HEK293 (cell line): ENCODE results near the gene SLC37A2.
A peak's percentile ranks its signal among the peaks of the same experiment; 100 is the strongest.

Source experiments
- CTCF ChIA-PET: fragments of 350-600 bp; formaldehyde crosslinking; extraction: SDS; loops from one replicate; lab custom pipeline; 2021; ENCODE audit warnings: antibody characterized with exemption; lab: Yijun Ruan, JAX
- POLR2A ChIA-PET: fragments of 300-600 bp; formaldehyde crosslinking; extraction: SDS; loops from one replicate; lab custom pipeline; 2020; ENCODE audit warnings: antibody characterized with exemption, inconsistent platforms; lab: Yijun Ruan, JAX
- H3K27ac ChIP-seq: fragments of 200-500 bp; sonication (Bioruptor generic); 2 replicates; pipeline ENCODE4 v1.5.1; 2014; ENCODE audit warnings: low read depth, low read length, control low read depth, inconsistent platforms; ENCODE audit errors: extremely low read depth
- H3K36me3 ChIP-seq, 2 experiments: fragments of 200-500 bp in 1 of 2; sonication (Bioruptor generic) in 1 of 2; 1 replicate in 1 of 2; 2 replicates in 1 of 2; pipeline ENCODE4 v1.5.1; 2014 to 2017; ENCODE audit warnings: inconsistent platforms in 2 of 2, low read length in 2 of 2; ENCODE audit not compliant: control insufficient read depth in 2 of 2, insufficient read depth in 1 of 2
- H3K4me1 ChIP-seq: fragments of 200-500 bp; sonication (Bioruptor generic); 2 replicates; pipeline ENCODE4 v1.5.1; 2014; ENCODE audit warnings: mild to moderate bottlenecking, low read length, inconsistent platforms; ENCODE audit not compliant: control insufficient read depth, insufficient read depth
- H3K4me3 ChIP-seq: 2 replicates; pipeline ENCODE4 v1.5.1; 2011; ENCODE audit warnings: low read depth, mild to moderate bottlenecking, control low read depth, low read length, moderate library complexity
- H3K9me3 ChIP-seq: fragments of 200-500 bp; sonication (Bioruptor generic); 2 replicates; pipeline ENCODE4 v1.5.1; 2014; ENCODE audit warnings: low read depth, low read length, inconsistent platforms; ENCODE audit not compliant: control insufficient read depth, insufficient read depth
- EGR2 ChIP-seq: fragments of 450-650 bp; formaldehyde crosslinking; IDR thresholded peaks from 2 replicates; pipeline ENCODE4 v1.5.1; 2016; ENCODE audit warnings: low read depth, missing biosample characterization, missing genetic modification characterization
- FEZF1 ChIP-seq: fragments of 450-650 bp; formaldehyde crosslinking; IDR thresholded peaks from 2 replicates; pipeline ENCODE4 v1.5.1; 2016; ENCODE audit warnings: missing biosample characterization, missing genetic modification characterization
- GLIS1 ChIP-seq: fragments of 450-650 bp; formaldehyde crosslinking; IDR thresholded peaks from 2 replicates; pipeline ENCODE4 v1.5.1; 2016; ENCODE audit warnings: missing biosample characterization, missing genetic modification characterization
- ZBTB20 ChIP-seq: fragments of 450-650 bp; formaldehyde crosslinking; IDR thresholded peaks from 2 replicates; pipeline ENCODE4 v1.5.1; 2016; ENCODE audit warnings: missing biosample characterization, missing genetic modification characterization
- ZBTB49 ChIP-seq: fragments of 450-650 bp; formaldehyde crosslinking; IDR thresholded peaks from 2 replicates; pipeline ENCODE4 v1.5.1; 2016; ENCODE audit warnings: missing biosample characterization, missing genetic modification characterization, low read depth
- ZNF146 ChIP-seq: fragments of 450-650 bp; formaldehyde crosslinking; IDR thresholded peaks from 2 replicates; pipeline ENCODE4 v1.5.1; 2016; ENCODE audit warnings: missing biosample characterization, missing genetic modification characterization
- ZNF292 ChIP-seq: fragments of 450-650 bp; formaldehyde crosslinking; IDR thresholded peaks from 2 replicates; pipeline ENCODE4 v1.5.1; 2016; ENCODE audit warnings: low read depth, missing biosample characterization, missing genetic modification characterization, borderline replicate concordance
- ZNF302 ChIP-seq: fragments of 450-650 bp; formaldehyde crosslinking; IDR thresholded peaks from 2 replicates; pipeline ENCODE4 v1.5.1; 2016; ENCODE audit warnings: missing biosample characterization, missing genetic modification characterization, low read depth
- ZNF335 ChIP-seq: fragments of 450-650 bp; formaldehyde crosslinking; conservative IDR thresholded peaks from 2 replicates; pipeline ENCODE4 v1.5.1; 2016; ENCODE audit warnings: missing biosample characterization, missing genetic modification characterization
- ZNF362 ChIP-seq: fragments of 450-650 bp; formaldehyde crosslinking; IDR thresholded peaks from 2 replicates; pipeline ENCODE4 v1.5.1; 2016; ENCODE audit warnings: missing biosample characterization, missing genetic modification characterization
- ZNF366 ChIP-seq: fragments of 450-650 bp; formaldehyde crosslinking; conservative IDR thresholded peaks from 2 replicates; pipeline ENCODE4 v1.5.1; 2016; ENCODE audit warnings: missing biosample characterization, missing genetic modification characterization
- ZNF530 ChIP-seq: fragments of 450-650 bp; formaldehyde crosslinking; IDR thresholded peaks from 2 replicates; pipeline ENCODE4 v1.5.1; 2016; ENCODE audit warnings: low read depth, missing biosample characterization, missing genetic modification characterization
- ZNF626 ChIP-seq: fragments of 450-650 bp; sonication (Bioruptor Pico); formaldehyde crosslinking; IDR thresholded peaks from 2 replicates; pipeline ENCODE4 v1.5.1; 2018; ENCODE audit warnings: missing biosample characterization, missing genetic modification characterization, inconsistent platforms
- ZXDB ChIP-seq: fragments of 450-650 bp; formaldehyde crosslinking; IDR thresholded peaks from 2 replicates; pipeline ENCODE4 v1.5.1; 2016; ENCODE audit warnings: missing biosample characterization, missing genetic modification characterization
- TF ChIP-seq, protein P1 (sequence below): fragments of 450-650 bp; formaldehyde crosslinking; IDR thresholded peaks from 2 replicates; pipeline ENCODE4 v1.5.1; 2016; ENCODE audit warnings: missing biosample characterization, missing genetic modification characterization
- TF ChIP-seq, protein P2 (sequence below): fragments of 450-650 bp; formaldehyde crosslinking; IDR thresholded peaks from 2 replicates; pipeline ENCODE4 v1.5.1; 2016; ENCODE audit warnings: missing biosample characterization, missing genetic modification characterization
- TF ChIP-seq, protein P3 (sequence below): fragments of 450-650 bp; formaldehyde crosslinking; IDR thresholded peaks from 2 replicates; pipeline ENCODE4 v1.5.1; 2016; ENCODE audit warnings: missing biosample characterization, missing genetic modification characterization
- TF ChIP-seq, protein P4 (sequence below): fragments of 450-650 bp; formaldehyde crosslinking; IDR thresholded peaks from 2 replicates; pipeline ENCODE4 v1.5.1; 2016; ENCODE audit warnings: missing biosample characterization, missing genetic modification characterization

SLC37A2 gene

DNA sequence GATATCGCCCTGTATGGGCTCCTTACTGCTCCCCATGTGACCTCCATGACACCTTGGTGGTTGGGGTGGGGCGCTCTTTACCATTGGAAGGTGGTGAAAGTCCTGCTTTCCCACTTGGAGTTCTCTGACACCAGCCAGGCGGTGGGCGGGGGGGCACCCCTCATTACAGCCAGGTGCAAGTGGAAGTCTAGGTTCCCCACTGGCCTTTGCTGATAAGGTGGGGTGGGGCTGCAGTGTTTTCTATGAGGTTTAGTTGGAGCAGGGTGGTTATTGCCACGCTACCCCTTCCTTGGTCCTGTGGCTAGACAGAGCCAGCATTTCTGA lies 5.5 kb upstream of the SLC37A2 start:
- no peaks in the 10 kb centered on the region for H3K4me1 ChIP-seq
- ChIA-PET POLR2A (no interaction called here), CTCF (no interaction called here)
- H3K4me3 ChIP-seq = no peak overlapping the region
- H3K9me3 ChIP-seq = no peaks in the 10 kb centered on the region
- H3K27ac ChIP-seq = no peak overlapping the region
- peaks cover 0 to 4% of the 10 kb centered on the region in 2 experiments; a peak in 1 of 3 replicates for H3K36me3 ChIP-seq
- TF ChIP-seq ZNF146 = no peak
- TF ChIP-seq ZNF292 (tag by site-specific recombination) = no peak
- TF ChIP-seq, all 188 proteins: peak for 0

DNA sequence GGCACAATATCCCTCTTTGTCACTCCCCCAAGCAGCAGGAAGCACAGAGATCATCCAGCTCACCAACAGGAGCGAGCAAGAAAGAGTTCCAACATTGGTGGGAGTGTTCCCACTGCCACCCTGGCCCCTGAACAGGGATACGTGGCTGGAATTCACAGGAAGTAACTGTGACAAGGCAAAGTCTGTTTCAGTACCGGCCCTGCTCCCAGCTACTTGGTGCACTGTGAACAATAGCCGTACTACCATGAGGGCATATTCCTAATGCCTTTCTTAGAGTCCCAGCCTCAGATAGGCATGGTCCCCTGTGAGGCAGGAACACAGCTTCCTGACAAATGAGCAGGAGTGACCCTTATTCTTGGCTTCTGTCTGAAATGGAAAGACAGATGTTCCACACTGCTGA lies 1.8 kb upstream of the SLC37A2 start:
- no peak overlapping the region for H3K27ac ChIP-seq
- H3K4me1 ChIP-seq = no peaks in the 10 kb centered on the region
- H3K4me3 ChIP-seq = no peak overlapping the region
- POLR2A ChIA-PET = interaction anchor here (0.5 kb wide), 1 partner anchor 134 kb away, joined by 8 read pairs; no protein-coding TSS in a partner anchor
- CTCF ChIA-PET = no interaction called here
- H3K36me3 ChIP-seq = no peaks in the 10 kb centered on the region
- TF ChIP-seq ZBTB20 (tag by site-specific recombination) = peak; percentile 41; the same call in 1 of the 2 replicates
- TF ChIP-seq ZNF302 (tag by site-specific recombination) = no peak
- 0 out of 2 replicates have a peak, but pooled peaks have one; percentile 57 for TF ChIP-seq EGR2 (tag by site-specific recombination)
- H3K9me3 ChIP-seq = no peaks in the 10 kb centered on the region

GRCh38 chr11:125062218-125062930 lies 731 bp upstream of the SLC37A2 start:
- H3K4me3 ChIP-seq = peak overlapping the region; percentile 53
- ChIA-PET CTCF (interaction anchor here (0.8 to 1.0 kb wide), 2 partner anchors 281 to 284 kb away, joined by 4 to 5 read pairs; no protein-coding TSS in a partner anchor), POLR2A (interaction anchor here (0.6 kb wide), 1 partner anchor 1139 kb away, joined by 3 read pairs; no protein-coding TSS in a partner anchor)
- H3K36me3 ChIP-seq = no peaks in the 10 kb centered on the region
- H3K9me3 ChIP-seq = no peaks in the 10 kb centered on the region
- no peaks in the 10 kb centered on the region for H3K4me1 ChIP-seq
- H3K27ac ChIP-seq = no peak overlapping the region
- TF ChIP-seq ZNF626 (tag by site-specific recombination) (no peak), ZNF530 (tag by site-specific recombination) (no peak), ZNF335 (no peak), ZBTB49 (tag by site-specific recombination) (no peak), EGR2 (tag by site-specific recombination) (no peak), FEZF1 (tag by site-specific recombination) (no peak), ZNF362 (tag by site-specific recombination) (peak; percentile 33; the same call in 1 of the 2 replicates), GLIS1 (tag by site-specific recombination) (no peak), ZXDB (no peak), ZNF366 (tag by site-specific recombination) (0 out of 2 replicates have a peak, but pooled peaks have one; percentile 13)
- TF ChIP-seq, protein P1, sequence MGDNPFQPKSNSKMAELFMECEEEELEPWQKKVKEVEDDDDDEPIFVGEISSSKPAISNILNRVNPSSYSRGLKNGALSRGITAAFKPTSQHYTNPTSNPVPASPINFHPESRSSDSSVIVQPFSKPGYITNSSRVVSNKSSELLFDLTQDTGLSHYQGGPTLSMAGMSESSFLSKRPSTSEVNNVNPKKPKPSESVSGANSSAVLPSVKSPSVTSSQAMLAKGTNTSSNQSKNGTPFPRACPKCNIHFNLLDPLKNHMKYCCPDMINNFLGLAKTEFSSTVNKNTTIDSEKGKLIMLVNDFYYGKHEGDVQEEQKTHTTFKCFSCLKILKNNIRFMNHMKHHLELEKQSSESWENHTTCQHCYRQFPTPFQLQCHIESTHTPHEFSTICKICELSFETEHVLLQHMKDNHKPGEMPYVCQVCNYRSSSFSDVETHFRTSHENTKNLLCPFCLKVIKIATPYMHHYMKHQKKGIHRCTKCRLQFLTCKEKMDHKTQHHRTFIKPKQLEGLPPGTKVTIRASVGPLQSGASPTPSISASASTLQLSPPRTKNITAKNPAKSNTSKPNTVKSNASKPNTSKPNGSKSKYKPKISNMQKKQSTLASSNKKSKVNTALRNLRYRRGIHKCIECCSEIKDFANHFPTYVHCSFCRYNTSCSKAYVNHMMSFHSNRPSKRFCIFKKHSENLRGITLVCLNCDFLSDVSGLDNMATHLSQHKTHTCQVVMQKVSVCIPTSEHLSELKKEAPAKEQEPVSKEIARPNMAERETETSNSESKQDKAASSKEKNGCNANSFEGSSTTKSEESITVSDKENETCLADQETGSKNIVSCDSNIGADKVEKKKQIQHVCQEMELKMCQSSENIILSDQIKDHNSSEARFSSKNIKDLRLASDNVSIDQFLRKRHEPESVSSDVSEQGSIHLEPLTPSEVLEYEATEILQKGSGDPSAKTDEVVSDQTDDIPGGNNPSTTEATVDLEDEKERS (tag by site-specific recombination) = no peak
- TF ChIP-seq, protein P2, sequence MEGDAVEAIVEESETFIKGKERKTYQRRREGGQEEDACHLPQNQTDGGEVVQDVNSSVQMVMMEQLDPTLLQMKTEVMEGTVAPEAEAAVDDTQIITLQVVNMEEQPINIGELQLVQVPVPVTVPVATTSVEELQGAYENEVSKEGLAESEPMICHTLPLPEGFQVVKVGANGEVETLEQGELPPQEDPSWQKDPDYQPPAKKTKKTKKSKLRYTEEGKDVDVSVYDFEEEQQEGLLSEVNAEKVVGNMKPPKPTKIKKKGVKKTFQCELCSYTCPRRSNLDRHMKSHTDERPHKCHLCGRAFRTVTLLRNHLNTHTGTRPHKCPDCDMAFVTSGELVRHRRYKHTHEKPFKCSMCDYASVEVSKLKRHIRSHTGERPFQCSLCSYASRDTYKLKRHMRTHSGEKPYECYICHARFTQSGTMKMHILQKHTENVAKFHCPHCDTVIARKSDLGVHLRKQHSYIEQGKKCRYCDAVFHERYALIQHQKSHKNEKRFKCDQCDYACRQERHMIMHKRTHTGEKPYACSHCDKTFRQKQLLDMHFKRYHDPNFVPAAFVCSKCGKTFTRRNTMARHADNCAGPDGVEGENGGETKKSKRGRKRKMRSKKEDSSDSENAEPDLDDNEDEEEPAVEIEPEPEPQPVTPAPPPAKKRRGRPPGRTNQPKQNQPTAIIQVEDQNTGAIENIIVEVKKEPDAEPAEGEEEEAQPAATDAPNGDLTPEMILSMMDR (tag by site-specific recombination) = no peak
- TF ChIP-seq, protein P3, sequence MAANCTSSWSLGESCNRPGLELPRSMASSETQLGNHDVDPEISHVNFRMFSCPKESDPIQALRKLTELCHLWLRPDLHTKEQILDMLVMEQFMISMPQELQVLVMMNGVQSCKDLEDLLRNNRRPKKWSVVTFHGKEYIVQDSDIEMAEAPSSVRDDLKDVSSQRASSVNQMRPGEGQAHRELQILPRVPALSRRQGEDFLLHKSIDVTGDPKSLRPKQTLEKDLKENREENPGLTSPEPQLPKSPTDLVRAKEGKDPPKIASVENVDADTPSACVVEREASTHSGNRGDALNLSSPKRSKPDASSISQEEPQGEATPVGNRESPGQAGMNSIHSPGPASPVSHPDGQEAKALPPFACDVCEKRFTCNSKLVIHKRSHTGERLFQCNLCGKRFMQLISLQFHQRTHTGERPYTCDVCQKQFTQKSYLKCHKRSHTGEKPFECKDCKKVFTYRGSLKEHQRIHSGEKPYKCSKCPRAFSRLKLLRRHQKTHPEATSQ (tag by site-specific recombination) = no peak
- TF ChIP-seq, protein P4, sequence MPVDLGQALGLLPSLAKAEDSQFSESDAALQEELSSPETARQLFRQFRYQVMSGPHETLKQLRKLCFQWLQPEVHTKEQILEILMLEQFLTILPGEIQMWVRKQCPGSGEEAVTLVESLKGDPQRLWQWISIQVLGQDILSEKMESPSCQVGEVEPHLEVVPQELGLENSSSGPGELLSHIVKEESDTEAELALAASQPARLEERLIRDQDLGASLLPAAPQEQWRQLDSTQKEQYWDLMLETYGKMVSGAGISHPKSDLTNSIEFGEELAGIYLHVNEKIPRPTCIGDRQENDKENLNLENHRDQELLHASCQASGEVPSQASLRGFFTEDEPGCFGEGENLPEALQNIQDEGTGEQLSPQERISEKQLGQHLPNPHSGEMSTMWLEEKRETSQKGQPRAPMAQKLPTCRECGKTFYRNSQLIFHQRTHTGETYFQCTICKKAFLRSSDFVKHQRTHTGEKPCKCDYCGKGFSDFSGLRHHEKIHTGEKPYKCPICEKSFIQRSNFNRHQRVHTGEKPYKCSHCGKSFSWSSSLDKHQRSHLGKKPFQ (tag by site-specific recombination) = peak; percentile 63; the same call in 1 of the 2 replicates
